Spleen (tissue), 7 donors: ENCODE results near the gene TMEM114.

Experiments
- CTCF ChIP-seq, 11 experiments: fragments of 200-600 bp in 7 of 11; fragments of 450-650 bp in 4 of 11; sonication (generic) in 4 of 11; IDR thresholded peaks in 8 of 11; conservative IDR thresholded peaks in 3 of 11; 1 replicate in 7 of 11; 2 replicates in 4 of 11; pipeline versions ENCODE4 v1.4.0 to v1.8.0; 2016 to 2021; ENCODE audit warnings: antibody characterized with exemption in 11 of 11, inconsistent platforms in 4 of 11, mild to moderate bottlenecking in 1 of 11
- POLR2A ChIP-seq, 3 donors: fragments of 450-650 bp; IDR thresholded peaks; one replicate each; pipeline ENCODE4 v1.5.1; 2017; ENCODE audit warnings: antibody characterized with exemption in 3 of 3, mild to moderate bottlenecking in 1 of 3
- POLR2AphosphoS5 ChIP-seq, 3 donors: sonication (generic); formaldehyde crosslinking; IDR thresholded peaks; one replicate each; pipeline ENCODE4 v1.5.1; 2017; ENCODE audit warnings: antibody characterized with exemption in 3 of 3
- donor health status: DM: no; HTN: no; CAD: no; lungs with moderate emphysema.
- donor health status: DM: no; HTN: no; CAD: no.
- donor health status: DM: no; HTN: no; CAD: no.

- no peak for TF ChIP-seq CTCF (IDR thresholded peaks at IDR 0.05 in 8 of 11, conservative IDR thresholded peaks at IDR 0.05 in 3 of 11)
- no peak for TF ChIP-seq POLR2A (IDR thresholded peaks at IDR 0.05)
- no peak for TF ChIP-seq POLR2AphosphoS5 (IDR thresholded peaks at IDR 0.05)
These were observed 24.2 kb upstream of the TMEM114 start for GRCh38 chr16:8614435-8615029.
